GM21515 (cell line): ENCODE data around the gene UQCC3.
A peak's percentile ranks its signal among the peaks of the same experiment; 100 is the strongest.
"Not testable (repeated sequence)": the region's sequence is repeated elsewhere in the genome, so short reads cannot be mapped to it uniquely, and the experiment has no call there.

Experiments
- ATAC-seq: cut with Tn5 transposase; IDR thresholded peaks from one replicate; pipeline ENCODE4 v1.9.1; 2021; ENCODE audit not compliant: unreplicated experiment

Gene UQCC3, protein sequence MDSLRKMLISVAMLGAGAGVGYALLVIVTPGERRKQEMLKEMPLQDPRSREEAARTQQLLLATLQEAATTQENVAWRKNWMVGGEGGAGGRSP

DNA sequence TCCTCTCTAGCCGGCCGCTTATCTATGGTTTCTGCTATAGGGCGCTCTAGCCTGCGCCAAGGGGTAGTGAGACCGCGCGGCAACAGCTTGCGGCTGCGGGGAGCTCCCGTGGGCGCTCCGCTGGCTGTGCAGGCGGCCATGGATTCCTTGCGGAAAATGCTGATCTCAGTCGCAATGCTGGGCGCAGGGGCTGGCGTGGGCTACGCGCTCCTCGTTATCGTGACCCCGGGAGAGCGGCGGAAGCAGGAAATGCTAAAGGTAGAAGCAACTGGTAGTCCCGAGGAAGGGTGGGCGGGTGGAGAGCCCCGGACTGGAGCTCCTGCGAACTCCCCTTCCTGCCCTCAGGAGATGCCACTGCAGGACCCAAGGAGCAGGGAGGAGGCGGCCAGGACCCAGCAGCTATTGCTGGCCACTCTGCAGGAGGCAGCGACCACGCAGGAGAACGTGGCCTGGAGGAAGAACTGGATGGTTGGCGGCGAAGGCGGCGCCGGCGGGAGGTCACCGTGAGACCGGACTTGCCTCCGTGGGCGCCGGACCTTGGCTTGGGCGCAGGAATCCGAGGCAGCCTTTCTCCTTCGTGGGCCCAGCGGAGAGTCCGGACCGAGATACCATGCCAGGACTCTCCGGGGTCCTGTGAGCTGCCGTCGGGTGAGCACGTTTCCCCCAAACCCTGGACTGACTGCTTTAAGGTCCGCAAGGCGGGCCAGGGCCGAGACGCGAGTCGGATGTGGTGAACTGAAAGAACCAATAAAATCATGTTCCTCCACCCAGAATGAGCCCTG is at the start of gene UQCC3, which contains the start of gene LBHD1:
Gene UQCC3, plus strand, starts transcription at position 66 of the 782 bp plus-strand sequence. Its CDS starts 73 bp downstream, at position 139.
Gene LBHD1, minus strand, starts transcription at position 660 of the 782 bp plus-strand sequence. CDS start 2,236 bp downstream, outside the sequence.
- ATAC-seq, result peak; percentile 45

DNA sequence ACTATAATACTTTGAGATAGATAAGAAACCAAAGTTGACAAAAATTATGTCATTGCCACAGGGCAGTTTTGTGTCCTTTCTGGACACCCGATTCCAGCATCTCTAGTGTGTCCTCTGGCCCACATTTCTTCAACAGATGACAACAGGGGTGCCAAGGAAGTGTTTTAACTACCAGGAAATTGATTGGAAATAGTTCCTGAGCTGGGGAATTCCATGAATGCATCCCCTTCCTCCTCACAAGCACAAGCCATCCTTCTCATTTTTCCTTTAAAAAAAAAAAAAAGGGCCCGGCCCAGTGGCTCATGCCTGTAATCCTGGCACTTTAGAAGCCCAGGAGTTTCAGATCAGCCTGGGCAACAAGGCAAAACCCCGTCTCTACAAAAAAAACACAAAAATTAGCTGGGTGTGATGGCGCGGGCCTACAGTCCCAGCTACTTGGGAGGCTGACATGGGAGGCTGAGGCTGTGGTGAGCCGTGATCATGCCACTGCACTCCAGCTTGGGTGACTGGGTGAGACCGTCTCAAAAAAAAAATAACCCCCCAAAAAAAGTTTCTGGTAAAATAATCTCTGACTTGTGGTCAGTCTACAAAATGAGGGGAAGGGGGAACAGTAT is 48.9 kb upstream of the UQCC3 start:
- ATAC-seq, result no peak

DNA sequence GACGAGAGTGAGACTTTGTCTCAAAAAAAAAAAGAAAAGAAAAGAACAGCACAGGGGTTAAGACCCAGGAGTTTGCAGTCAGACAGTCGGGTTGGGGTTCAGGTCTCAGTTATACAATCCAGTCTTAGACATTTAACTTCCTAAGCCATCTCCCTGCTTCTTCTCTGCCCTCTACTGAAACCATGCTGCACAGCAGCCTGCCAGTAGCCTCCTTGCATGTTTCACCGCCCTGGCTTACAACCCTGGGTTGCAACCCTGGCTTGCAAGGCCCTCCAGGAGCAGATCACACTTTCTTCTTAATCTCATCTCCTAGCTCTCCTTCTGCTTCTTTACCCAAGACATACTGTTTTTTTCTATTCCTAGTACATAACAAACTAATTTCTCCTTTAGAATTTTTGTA is 43.8 kb upstream of the UQCC3 start:
- ATAC-seq, result no peak

DNA sequence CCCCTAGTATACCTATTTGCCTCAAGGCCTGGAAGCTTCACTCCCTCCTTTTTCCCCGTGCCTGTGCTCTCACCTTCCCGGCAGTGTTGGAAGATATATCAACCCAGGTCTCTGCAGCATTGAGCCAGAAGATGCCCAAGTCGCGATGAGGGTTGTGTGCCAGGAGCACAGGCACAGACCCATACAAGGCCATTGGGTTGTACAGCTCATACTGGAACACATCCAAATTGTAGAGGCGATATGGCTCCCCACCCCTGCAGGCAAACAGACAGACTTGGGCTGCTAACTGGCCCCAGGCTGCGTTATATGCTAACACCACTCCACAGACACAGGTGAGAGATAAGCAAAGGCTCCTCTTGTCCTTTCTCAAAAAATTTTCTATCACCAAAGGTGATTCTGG is 39.0 kb upstream of the UQCC3 start:
- ATAC-seq, result no peak

DNA sequence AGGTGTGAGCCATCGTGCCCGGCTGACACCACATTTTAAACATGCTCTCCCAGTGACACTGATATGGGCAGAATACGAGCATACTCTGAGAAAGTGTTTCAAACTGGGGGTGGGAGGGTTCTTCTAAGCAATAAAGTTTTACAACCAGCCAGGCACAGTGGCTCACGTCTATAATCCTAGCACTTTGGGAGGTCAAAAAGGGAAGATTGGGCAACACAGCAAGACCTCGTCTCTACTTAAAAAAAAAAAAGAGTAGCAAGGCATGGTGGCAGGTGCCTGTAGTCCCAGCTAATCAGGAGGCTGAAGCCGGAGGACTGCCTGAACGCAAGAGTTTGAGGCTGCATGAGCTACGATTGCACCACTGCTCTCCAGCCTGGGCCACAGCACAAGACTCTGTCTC is 27.3 kb upstream of the UQCC3 start:
- no peak for ATAC-seq

DNA sequence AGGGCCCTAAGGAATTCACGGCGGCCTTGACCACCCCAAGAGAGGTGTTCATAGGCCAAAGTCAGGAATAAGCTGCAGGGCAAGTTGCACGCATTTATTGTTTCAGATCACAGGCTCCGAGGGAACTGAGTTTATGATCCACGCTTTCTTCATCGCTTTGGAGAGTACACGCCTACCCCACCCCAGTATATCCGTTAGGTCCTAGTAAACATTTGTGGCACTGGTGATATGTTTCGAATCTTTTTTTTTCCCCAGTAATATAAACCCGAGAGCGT is 25.9 kb upstream of the UQCC3 start:
- no peak for ATAC-seq

DNA sequence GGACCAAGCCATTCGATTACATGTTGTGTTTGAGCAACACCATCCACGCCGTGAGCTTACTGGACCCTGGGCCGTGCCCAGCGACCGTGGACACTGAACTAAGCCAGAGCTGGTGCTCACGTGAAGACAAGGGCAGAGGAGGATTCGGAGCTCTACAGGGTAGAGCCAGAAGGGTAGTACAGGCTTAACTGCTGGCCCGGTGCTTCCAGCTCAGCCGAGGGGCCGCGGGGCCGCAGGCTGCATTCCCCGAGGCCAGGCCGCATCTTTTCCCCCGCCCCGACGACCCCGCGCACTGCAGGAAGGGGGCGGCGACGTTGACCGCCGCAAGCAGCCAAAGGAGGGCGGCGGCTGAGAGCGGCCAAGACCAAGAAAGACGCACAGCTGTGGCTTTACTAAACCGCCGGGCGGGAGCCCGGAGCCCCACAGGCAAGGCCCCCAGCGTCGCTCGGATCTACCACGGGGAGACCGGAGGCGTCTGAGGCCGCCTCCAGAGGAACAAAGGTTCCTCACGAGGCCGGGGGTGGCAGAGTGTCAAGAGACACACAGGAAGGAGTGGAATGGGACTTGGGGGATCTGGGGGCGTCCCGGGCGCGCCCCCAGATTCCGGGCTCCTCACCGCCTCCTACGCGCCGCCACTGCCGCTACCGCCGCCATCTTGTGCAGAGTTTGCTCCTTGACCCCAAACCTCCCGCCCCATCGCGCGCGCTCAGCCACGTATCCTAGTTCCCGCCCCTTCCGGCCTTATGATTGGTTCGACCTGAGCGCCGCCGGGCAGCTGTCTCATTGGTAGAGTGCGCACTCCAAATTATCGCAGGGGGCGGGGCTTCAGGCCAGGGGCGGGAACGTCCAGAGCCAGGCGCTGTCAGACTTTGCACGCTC is 25.3 kb upstream of the UQCC3 start, which contains the start of gene GANAB:
Gene GANAB, minus strand, starts transcription at position 668 of the 879 bp plus-strand sequence. Its CDS starts 14 bp downstream, at position 654.
- peak; percentile 78 for ATAC-seq

DNA sequence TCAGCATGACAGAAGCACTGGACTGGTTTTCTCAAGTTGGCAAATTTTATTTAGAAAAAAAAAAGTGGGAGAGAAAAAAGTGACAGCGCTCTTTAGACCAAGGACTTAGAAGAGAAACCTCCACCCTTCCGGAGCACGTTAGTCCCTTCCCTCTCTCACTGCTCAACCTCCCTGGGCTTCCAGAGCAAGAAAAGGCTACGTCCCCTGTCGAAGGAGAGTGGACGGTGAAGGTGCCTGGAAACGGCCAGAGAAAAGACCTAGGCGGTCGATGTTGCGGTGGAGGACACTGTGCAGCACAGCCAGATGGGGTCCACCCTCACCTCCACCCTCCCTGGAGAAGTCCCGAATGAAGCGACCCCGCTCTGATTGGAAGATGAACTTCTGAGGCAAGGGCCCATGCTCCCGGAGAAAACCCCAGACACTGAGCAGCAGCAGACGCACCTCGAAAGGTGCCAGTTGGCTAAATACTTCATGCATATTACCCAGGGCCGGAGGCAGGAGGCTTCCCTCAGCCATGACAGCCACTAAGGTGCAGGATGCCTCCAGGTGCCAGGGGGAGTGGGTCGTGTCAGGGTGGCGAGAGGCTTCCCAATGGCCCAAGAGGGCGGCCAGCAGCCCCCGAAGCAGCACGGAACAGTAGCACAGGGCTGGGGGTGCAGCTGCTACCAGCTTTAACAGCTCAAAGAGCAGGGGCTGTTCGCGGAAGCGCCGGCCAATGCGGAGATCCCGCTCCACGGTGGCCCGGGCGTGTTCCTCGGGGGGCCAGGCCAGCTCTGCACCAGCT is 24.5 kb upstream of the UQCC3 start:
- ATAC-seq, result no peak

DNA sequence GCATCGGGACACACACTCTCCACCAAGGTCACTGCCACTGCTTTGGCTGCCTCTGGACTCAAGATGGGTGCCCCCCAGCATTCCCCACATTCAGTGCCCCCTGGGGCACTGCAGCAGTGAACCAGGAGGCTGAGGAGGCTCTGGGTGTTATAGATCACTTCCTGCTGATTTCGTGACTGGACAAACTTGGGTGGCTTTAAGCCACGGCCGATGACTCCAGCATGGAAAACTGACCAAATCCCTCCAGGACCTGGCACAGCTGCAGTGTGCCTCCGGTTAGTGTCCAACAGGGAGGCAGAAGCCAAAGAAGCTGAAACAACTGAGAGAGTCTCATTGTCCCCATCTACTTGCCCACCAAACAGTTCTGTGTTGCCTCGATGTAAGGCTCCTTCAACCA is 23.9 kb upstream of the UQCC3 start:
- ATAC-seq, result no peak

DNA sequence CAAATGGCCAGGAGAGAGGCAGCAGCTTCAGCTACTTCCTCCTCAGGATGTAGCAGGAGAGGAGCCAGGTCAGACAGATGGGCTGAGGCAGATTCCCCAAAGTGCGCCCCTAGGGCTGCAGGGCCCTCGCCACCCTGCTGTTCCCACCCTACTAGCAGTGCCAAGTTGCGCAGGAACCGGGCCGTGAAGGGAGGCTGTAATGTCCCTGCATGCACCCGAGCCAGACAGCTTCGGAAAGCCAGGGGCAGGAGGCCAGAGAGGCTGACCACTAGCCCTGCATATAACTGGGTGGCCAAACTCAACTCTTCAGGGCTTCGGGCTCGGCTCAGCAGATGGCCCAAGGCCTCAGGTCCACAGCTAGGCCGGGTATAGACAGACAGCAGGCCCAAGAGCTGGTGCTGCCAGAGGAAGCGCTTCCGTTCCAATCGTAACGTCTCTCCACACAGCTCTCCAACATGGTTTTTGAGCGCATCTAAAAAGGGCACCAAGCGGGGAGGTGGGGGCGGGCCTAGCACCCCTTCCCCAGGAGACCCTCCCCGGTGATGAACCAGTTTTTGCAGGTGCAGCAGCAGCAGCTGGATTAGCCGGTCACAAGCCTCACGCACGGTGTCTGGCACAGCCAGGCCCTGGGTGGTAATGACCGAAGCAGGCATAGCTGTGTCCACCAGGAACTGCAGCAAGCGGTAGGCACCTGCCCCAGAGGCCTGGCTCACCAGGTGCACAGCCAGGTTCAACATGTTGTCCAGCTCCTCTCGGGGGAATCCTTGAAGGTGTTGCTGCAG is 23.1 kb upstream of the UQCC3 start:
- no peak for ATAC-seq

DNA sequence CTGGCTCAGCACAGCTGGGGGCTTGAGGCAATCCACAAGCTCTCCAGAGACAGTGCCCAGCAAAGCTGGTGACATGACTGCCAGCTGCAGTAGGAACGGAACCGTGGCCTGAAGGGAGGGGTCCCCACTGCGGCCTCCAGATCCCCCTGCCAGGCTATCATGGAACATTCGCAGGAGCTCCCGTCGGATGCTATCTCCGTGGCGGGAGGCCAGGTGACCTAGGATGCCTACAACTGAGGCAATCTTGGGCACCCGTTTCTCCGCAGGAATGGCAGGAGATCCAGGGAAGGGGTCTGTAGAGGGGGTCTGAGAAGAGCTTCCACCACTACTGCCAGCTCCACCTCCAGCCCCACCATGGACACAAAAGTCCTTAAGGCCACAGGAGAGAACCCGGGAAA is 22.5 kb upstream of the UQCC3 start:
- no peak for ATAC-seq

DNA sequence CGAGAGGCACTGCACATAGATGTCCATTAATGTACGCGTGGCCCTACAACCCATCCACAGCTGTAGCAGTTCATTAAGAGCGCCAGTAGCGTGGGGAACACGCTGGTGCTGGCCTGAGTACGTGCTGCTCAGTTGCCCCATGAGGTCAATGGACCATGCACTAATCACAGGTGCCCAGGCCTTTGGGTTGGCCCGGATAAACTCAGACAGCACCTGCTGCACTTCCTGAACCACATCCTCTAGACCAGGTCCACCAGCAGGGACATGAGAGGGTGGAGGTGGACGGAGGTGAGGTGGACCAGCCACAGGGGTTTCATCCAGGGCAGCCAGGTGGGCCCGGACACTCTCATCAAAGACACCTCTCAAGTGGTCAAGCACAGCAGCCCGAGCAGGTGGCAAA is 22.0 kb upstream of the UQCC3 start:
- ATAC-seq, result no peak

DNA sequence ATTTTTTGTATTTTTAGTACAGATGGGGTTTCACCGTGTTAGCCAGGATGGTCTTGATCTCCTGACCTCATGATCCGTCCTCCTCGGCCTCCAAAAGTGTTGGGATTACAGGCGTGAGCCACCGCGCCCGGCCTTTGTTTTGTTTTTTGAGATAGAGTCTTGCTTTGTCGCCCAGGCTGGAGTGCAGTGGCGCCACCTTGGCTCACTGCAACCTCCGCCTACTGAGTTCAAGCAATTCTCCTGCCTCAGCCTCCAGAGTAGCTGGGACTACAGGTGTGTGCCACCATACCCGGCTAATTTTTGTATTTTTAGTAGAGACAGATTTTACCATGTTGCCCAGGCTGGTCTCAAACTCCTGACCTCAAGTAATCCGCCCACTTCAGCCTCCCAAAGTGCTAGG is 21.2 kb upstream of the UQCC3 start:
- not testable (repeated sequence) for ATAC-seq

DNA sequence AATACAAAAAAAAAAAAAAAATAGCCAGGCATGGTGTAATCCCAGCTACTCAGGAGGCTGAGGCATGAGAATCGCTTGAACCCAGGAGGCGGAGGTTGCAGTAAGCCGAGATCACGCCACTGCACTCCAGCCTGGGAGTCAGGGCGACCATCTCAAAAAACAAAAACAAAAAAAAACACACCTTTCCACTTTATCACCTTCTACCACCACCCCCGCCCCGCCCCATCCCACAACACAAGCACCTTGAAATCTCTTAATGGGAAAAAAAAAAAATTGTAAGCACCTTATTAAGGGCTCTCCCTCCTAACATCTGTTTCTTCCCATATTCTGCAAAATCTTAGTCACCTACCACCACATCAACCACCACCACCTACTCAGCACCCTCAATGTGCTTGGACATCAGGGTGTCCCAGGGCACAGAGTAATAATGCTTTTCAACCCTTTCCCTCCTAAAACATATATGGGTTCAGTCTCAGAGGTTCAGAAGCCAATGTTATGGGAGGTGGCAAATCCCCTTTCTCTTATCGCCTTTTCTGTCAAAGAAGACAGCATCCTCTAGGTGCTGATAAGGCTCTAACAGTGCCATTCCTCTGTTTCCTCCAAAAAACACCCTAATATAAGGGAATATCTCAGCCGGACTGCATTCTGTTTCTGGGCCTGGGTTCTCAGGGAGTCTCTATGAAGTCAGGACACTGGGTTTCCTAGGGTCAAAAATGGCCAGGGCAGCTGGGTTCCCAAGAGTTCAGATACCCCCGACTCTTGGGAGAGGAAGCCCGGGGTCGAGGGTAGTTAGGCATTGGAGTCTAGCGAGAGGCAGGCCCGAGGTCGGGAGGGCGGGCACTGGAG is 19.1 kb upstream of the UQCC3 start:
- ATAC-seq, result no peak

DNA sequence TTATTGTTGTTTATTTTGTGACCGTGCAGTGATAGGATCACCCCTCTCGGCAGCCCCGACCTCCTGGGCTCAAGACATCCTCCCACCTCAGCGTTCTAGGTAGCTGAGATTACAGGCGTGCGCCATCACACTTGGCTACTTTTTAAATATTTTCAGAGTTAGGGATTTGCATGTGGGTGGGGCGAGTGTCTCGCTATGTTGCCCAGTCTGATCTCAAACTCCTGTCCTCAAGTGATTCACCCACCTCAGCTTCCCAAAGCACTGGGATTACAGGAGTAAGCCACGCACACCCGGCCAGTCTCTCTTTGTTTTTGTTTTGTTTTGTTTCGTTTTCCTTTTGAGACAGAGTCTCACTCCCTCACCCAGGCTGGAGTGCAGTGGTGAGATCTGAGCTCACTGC is 17.2 kb upstream of the UQCC3 start:
- ATAC-seq, result no peak

DNA sequence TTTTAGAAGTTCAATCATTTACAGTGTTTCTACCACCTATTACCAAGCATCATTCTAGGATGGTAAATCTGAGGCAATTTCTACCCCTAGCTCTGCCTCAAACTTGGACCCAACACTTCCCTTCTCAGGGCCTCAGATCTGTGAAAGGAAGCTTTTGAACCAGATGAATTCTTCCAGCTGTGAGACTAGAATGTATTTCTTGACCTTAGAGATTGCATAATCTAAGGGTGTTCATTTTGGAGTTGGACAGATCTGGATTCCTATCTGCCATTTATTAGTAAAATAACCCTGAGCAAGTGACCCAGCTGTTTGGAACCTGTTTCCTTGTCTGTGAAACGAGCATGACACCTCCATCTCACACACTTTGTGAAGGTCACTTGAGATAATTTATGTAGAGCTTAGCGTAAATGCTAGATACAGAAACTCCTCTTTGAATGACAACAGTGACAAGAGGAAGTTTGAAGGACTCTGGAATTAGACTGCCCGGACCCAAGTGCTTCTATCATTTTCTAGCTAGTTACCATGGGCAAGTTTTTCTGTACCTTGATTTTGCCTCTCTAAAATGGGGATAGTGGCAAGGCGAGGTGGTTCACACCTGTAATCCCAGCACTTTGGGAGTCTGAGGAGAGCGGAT is 14.6 kb upstream of the UQCC3 start:
- no peak for ATAC-seq

DNA sequence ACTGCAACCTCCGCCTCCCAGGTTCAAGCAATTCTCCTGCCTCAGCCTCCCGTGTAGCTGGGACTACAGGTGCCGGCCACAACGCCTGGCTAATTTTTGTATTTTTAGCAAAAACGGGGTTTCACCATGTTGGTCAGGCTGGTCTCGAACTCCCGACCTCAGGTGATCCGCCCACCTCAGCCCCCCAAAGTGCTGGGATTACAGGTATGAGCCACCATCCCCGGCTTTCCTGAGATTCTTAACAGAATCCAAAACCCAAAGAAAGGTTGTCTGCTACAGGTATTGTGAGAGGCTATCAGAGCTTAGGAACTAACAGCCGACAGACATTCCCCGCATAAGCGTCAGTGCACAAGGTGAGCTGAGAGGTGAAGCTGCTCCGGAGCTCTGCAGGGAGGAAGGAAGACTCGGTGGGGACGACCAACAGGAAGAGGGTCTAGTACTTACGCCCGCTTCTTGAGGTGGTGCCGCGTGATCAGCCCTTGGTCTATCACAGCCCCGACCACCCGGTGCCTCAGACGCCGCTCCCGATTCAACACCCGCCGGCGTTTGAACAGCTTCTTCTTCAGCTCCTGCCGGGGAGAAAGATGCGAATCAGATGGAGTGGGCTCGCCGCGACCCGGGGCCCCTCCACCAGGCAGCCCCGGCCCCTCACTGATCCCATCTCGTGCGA is 6.9 kb upstream of the UQCC3 start:
- ATAC-seq, result peak; percentile 27

DNA sequence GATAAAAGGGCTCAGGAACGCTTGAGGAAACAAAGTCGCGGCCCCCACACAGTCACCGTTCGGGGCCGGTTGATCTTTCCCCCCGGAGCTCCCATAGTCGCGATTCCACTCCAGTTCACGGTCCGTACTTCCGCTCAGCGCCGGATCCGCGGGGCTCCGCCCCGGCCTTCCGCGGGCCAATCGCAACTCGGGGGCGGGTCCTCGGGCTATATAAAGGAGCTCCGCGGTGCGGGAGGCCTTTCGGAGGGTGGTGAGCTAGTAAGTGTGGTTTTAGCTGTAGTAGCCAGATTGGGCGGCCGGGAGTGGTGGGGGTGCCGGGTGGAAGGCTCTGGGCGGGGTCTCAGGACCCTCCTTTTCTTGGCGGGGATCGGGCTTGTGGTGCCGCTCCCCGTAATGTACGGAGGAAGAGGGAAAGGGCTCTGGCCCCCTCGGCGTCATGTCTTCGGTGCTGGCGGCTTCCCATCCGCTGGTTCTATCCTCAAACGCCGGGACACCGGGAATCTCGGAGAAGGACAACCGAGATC is 6.3 kb upstream of the UQCC3 start, which contains the start of the genes C11orf98 and CSKMT:
Gene C11orf98, minus strand, starts transcription at position 136 of the 524 bp plus-strand sequence. Its CDS starts 41 bp downstream, at position 95.
Gene CSKMT, plus strand, starts transcription at position 238 of the 524 bp plus-strand sequence. CDS start 568 bp downstream, outside the sequence.
- ATAC-seq, result peak; percentile 67
